ENCODE data around the gene TNRC6A.
"Not testable (repeated sequence)": the region's sequence is repeated elsewhere in the genome, so short reads cannot be mapped to it uniquely, and the experiment has no call there.

TNRC6A gene

DNA sequence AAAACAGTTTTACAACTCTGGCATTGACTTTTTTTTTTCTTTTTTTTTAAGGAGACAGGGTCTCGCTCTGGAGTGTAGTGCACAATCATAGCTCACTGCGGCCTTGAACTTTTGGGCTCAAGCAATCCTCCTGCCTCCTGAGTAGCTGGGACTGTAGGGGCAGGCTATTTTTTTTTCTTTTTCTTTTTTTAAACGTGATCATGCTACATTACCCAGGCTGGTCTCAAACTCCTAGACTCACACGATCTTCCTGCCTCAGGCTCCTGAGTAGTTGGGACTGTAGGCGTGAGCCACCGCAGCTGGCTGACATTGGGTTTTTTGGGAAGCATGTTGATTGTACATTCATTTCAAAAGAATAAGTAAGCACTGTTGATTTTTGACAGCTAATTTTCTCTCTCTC is 32.1 kb downstream of the TNRC6A start:
- DNase-seq: no peak

- no peak for DNase-seq
Measured at GRCh38 chr16:24764916-24765315, 35.5 kb downstream of the TNRC6A start.

DNA sequence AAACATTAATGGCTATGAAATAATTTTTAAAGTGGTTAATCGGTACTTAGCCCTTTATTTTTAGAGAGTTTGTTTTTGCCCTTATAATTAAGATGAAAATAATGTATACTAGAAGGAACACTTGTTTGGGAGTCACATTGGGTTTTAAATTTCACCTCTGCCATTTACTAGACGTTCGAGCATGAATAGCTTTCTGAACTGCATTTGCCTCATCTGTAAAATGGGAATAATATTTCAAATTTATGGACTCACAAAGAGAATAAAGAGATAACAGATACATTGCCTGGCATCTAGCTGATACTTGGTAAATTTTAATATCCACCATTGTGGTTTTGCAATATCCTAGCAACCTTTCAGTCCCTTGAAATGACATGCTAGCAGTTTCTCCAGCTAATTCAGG is 36.6 kb downstream of the TNRC6A start:
- no peak for DNase-seq

GRCh38 chr16:24769806-24770205 is 40.4 kb downstream of the TNRC6A start:
- DNase-seq: no peak

DNA sequence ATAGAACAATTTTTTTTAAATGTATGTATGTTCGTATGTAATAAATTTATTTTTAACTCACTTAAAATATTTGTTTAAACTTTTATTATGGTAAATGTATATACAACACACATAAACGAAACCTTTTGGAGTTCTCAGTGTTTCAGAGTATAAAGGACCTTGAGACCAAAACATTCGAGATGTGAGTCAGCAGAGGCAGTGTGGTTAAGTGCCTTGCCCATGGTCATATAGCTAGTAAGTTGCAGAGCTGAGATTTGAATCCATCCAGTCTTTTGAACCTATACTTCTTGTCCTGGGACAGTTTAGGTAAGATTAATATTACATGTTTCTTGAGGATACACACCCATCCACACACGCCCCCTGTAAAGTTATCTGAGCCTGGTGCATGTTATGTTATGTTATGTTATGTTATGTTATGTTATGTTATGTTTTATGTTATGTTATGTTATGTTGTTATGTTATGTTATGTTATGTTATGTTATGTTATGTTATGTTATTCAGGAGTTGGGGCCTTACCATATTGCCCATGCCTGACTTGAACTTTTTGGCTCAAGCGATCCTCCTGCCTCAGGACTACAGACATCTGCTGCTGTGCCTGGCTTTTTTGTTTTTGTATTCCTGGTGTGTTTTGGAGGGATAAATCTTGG is 41.8 kb downstream of the TNRC6A start:
- DNase-seq: no peak

DNA sequence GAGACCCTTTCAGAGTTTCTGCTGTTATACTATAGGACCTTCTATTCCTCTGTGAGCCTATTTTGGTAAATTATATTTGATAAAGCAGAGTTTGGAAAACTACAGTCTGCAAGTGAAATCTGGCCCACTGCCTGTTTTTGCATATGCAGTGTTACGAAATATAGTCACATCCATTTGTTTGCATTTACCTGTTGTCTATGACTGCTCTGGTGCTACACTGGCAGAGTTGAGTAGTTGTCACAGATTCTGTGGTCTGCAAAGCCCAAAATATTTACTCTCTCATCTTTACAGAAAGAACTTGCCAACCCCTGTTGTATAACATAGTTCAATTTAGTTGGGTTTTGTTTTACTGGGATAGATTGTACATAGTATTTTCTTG is 42.3 kb downstream of the TNRC6A start:
- DNase-seq: no peak

GRCh38 chr16:24773771-24774427 is 44.4 kb downstream of the TNRC6A start:
- no peak for DNase-seq

GRCh38 chr16:24774510-24774909 is 45.1 kb downstream of the TNRC6A start:
- DNase-seq: no peak

- no peak for DNase-seq
Measured at GRCh38 chr16:24775455-24775854, 46.0 kb downstream of the TNRC6A start.

GRCh38 chr16:24776501-24777220 is 47.2 kb downstream of the TNRC6A start:
- no peak for DNase-seq

GRCh38 chr16:24778671-24779070 is 49.2 kb downstream of the TNRC6A start:
- no peak for DNase-seq

DNA sequence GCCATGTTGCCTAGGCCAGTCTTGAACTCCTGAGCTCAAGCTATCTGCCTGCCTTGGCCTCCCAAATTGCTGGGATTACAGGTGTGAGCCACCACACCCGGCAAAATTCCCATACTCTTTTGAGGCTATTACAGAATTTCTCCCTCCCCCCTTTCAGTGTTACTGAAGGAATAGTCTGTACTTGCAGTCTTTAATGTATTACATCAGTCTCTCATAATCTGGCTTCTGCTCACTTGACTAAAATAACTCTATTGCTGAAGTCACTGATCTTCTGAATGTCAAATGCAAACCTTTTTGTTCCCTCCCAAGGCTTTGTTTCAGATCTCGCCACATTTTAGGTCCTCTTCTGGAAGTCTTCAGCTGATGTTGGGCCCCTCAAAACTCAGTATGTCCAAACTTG is 51.8 kb downstream of the TNRC6A start:
- no peak for DNase-seq

GRCh38 chr16:24784121-24784520 is 54.7 kb downstream of the TNRC6A start:
- no peak for DNase-seq

- no peak for DNase-seq
Measured at GRCh38 chr16:24789881-24790280, 60.4 kb downstream of the TNRC6A start.

DNA sequence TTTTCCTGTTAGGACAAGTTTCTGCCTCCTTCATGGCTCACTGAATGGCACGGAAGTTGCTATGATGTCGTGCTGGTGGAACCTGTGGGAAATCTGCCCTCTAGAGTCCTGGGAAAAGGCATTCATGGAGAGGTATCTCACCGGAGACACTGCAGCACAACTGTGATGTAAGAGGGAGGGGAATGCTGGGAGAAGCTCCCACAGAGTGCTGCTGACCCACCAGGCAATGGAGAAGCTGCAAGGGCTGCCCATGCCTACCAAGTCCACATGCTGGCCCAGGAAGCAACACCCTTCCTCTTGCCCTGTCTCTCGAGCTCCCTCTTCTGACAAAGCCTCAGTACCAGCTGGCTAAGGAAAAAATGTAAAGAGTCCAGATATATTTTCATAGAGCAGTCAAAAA is 71.1 kb downstream of the TNRC6A start:
- DNase-seq: no peak

- no peak for DNase-seq
Measured at GRCh38 chr16:24801761-24802302, 72.4 kb downstream of the TNRC6A start.

- DNase-seq: no peak
Measured at GRCh38 chr16:24805484-24805883, 76.0 kb downstream of the TNRC6A start.

DNA sequence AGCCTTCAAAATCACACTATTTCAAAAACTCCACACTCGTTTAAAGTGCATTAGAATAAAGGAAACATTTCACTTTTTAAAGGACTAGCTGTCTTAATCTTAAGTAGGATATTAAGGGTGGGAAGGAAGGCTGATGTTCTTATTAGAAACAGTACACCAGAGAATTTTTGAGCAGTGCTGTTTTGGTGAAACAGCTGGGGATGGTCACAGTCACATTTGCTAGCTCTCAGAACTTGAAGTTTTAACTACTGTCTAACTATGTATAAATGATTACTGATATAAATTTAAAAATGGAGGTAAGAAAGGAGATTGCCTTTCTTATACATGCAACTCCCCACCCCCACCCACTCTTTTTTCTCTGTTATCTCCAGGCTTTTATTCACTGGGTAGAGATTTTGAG is 77.8 kb downstream of the TNRC6A start:
- DNase-seq: no peak

DNA sequence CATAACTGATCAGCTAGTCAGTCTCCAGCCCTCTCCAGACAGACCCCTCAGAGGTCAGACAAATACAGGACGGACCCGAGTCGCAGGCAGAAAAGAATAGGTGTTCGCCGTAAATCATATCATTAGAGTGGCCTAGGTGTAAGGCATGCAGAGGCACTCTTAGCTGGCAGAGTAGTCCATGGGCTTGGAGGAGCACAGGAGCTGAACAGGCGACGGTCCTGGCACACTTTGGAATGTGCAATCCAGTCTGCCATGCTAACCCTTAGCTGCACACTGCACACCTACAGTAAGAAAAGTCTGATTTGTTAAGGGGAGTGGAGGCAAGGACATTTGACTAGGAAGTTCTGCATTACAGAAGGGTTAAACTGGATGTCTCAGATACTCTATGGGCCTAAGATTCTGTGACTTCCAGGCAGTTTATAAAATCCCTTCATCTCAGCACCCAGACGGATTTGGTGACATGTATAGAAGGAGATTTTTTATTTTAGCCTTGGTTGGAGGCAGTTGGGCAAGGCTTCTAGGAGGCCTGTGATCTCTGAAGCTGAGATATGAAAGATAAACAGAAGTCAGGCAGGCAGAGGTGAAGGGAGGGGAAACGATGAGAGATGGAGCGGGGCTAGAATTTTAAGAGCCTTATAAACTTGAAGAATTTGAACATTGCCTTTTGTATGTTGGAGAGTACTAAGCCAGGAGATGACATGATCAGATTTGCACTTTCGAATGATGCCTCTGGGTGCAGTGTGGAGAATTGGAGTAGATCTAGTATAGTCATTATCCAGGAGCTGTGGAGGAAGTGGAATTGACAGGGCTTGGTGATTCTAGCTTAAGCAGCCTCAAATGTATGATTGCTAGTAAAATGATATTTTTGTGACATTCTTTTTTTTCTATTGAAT is 81.7 kb downstream of the TNRC6A start:
- no peak for DNase-seq

GRCh38 chr16:24812813-24813212 is 83.4 kb downstream of the TNRC6A start:
- DNase-seq: not testable (repeated sequence)

GRCh38 chr16:24815021-24815420 is 85.6 kb downstream of the TNRC6A start:
- DNase-seq: no peak

GRCh38 chr16:24816688-24817087 is 87.2 kb downstream of the TNRC6A start:
- DNase-seq: no peak

- no peak for DNase-seq
Measured at GRCh38 chr16:24819462-24820040, 90.1 kb downstream of the TNRC6A start.

Measured in SW 1271 (cell line).